Measurements from ENCODE around the gene KRT7.

GRCh38 chr12:52291267-52291935 is 58.4 kb downstream of the KRT7 start, which contains the start of gene KRT81:
- TF ChIP-seq CTCF (IDR thresholded peaks at IDR 0.05; ENCODE audit: extremely low read depth in 1 of 2, insufficient read depth in 1 of 2, low read depth in 1 of 2, low read length in 2 of 2) (no peak), POLR2A (IDR thresholded peaks at IDR 0.05; ENCODE audit: low read depth, low read length) (no peak), MYC (IDR thresholded peaks at IDR 0.05; ENCODE audit: low read depth, low read length) (no peak), POLR2AphosphoS5 (IDR thresholded peaks at IDR 0.05; ENCODE audit: insufficient read depth, low read depth, low read length) (no peak), EZH2 (IDR thresholded peaks at IDR 0.05; ENCODE audit: borderline replicate concordance, low read depth, low read length, severe bottlenecking) (no peak)
